H9 (cell line): ENCODE results near the gene RAB27A. TPM values are rescaled to one million over a fixed set of nuclear protein-coding genes. Genes with fewer than 3 reads are reported as not detected.

Source experiments
- DNase-seq: peaks from one replicate; pipeline ENCODE4 v3.0.0-alpha.2; 2017
- H2AFZ ChIP-seq: one replicate; pipeline ENCODE4 v1.6.1; 2013; ENCODE audit warnings: mild to moderate bottlenecking, low read length, control low read depth, moderate library complexity
- H2AK5ac ChIP-seq: 2 replicates; pipeline ENCODE4 v1.6.1; 2013; ENCODE audit warnings: low read length, control low read depth, mixed read lengths; ENCODE audit not compliant: insufficient read length
- H2BK120ac ChIP-seq: one replicate; pipeline ENCODE4 v1.6.1; 2013; ENCODE audit warnings: low read depth, mild to moderate bottlenecking, low read length, control low read depth, inconsistent platforms; ENCODE audit not compliant: poor library complexity, severe bottlenecking
- H2BK12ac ChIP-seq: 2 replicates; pipeline ENCODE4 v1.6.1; 2013; ENCODE audit warnings: low read length, control low read depth, mixed read lengths, low read depth; ENCODE audit not compliant: insufficient read length
- H2BK15ac ChIP-seq: 2 replicates; pipeline ENCODE4 v1.6.1; 2013; ENCODE audit warnings: low read depth, low read length, control low read depth
- H2BK20ac ChIP-seq: one replicate; pipeline ENCODE4 v1.6.1; 2013; ENCODE audit warnings: low read depth, mild to moderate bottlenecking, low read length, control low read depth, inconsistent platforms; ENCODE audit not compliant: poor library complexity, severe bottlenecking
- H2BK5ac ChIP-seq: 2 replicates; pipeline ENCODE4 v1.6.1; 2013; ENCODE audit warnings: low read length, control low read depth, mixed read lengths; ENCODE audit not compliant: insufficient read length
- H3K14ac ChIP-seq: 2 replicates; pipeline ENCODE4 v1.6.1; 2013; ENCODE audit warnings: low read length, control low read depth; ENCODE audit not compliant: insufficient read depth
- H3K18ac ChIP-seq: 2 replicates; pipeline ENCODE4 v1.6.1; 2013; ENCODE audit warnings: low read depth, mild to moderate bottlenecking, mixed read lengths, low read length, control low read depth; ENCODE audit not compliant: insufficient read length
- H3K23ac ChIP-seq: 2 replicates; pipeline ENCODE4 v1.6.1; 2013; ENCODE audit warnings: low read length, control low read depth, mixed read lengths, low read depth; ENCODE audit not compliant: insufficient read length
- H3K23me2 ChIP-seq: 2 replicates; pipeline ENCODE4 v1.6.1; 2013; ENCODE audit warnings: low read depth, mild to moderate bottlenecking, mixed read lengths, low read length, control low read depth; ENCODE audit not compliant: insufficient read length, poor library complexity, severe bottlenecking
- H3K27ac ChIP-seq: 2 replicates; pipeline ENCODE4 v1.5.1; 2013; ENCODE audit warnings: low read length, control low read depth, mixed read lengths, low read depth; ENCODE audit not compliant: insufficient read length
- H3K27me3 ChIP-seq: 2 replicates; pipeline ENCODE4 v1.6.1; 2013; ENCODE audit warnings: low read length, control low read depth, inconsistent platforms; ENCODE audit not compliant: insufficient read depth
- H3K4ac ChIP-seq: 2 replicates; pipeline ENCODE4 v1.6.1; 2013; ENCODE audit warnings: low read depth, mild to moderate bottlenecking, control low read depth, inconsistent platforms, low read length, moderate library complexity
- H3K4me1 ChIP-seq: 2 replicates; pipeline ENCODE4 v1.6.1; 2013; ENCODE audit warnings: low read length, control low read depth, inconsistent platforms; ENCODE audit not compliant: insufficient read depth
- H3K4me2 ChIP-seq: 2 replicates; pipeline ENCODE4 v1.6.1; 2013; ENCODE audit warnings: low read length, control low read depth, mixed read lengths; ENCODE audit not compliant: insufficient read length, insufficient read depth
- H3K56ac ChIP-seq: 2 replicates; pipeline ENCODE4 v1.6.1; 2013; ENCODE audit warnings: low read depth, mild to moderate bottlenecking, mixed read lengths, low read length, control low read depth; ENCODE audit not compliant: insufficient read length
- H3K79me1 ChIP-seq: 2 replicates; pipeline ENCODE4 v1.6.1; 2013; ENCODE audit warnings: low read depth, mild to moderate bottlenecking, moderate library complexity, low read length, control low read depth, inconsistent platforms; ENCODE audit not compliant: insufficient read depth, poor library complexity, severe bottlenecking
- H3K79me2 ChIP-seq: 2 replicates; pipeline ENCODE4 v1.6.1; 2013; ENCODE audit warnings: low read length, control low read depth, inconsistent platforms; ENCODE audit not compliant: insufficient read depth
- H3K9ac ChIP-seq: 2 replicates; pipeline ENCODE4 v1.6.1; 2013; ENCODE audit warnings: low read length, control low read depth, mixed read lengths; ENCODE audit not compliant: insufficient read length; ENCODE audit errors: extremely low read depth
- H3K9me3 ChIP-seq: one replicate; pipeline ENCODE4 v1.6.1; 2013; ENCODE audit warnings: low read depth, low read length, inconsistent platforms; ENCODE audit not compliant: control insufficient read depth
- H3T11ph ChIP-seq: one replicate; pipeline ENCODE4 v1.6.1; 2013; ENCODE audit warnings: mild to moderate bottlenecking, low read length, control low read depth, inconsistent platforms
- H4K20me1 ChIP-seq: one replicate; pipeline ENCODE4 v1.6.1; 2013; ENCODE audit not compliant: control insufficient read depth, insufficient read length, insufficient read depth
- H4K5ac ChIP-seq: 2 replicates; pipeline ENCODE4 v1.6.1; 2013; ENCODE audit warnings: low read depth, mild to moderate bottlenecking, mixed read lengths, low read length, control low read depth; ENCODE audit not compliant: insufficient read length
- H4K8ac ChIP-seq: replicated peaks from 2 replicates; pipeline ENCODE4 v1.6.1; 2013; ENCODE audit warnings: low read length, control low read depth, mixed read lengths, low read depth; ENCODE audit not compliant: insufficient read length
- H4K91ac ChIP-seq: 2 replicates; pipeline ENCODE4 v1.6.1; 2013; ENCODE audit warnings: low read depth, mild to moderate bottlenecking, moderate library complexity, mixed read lengths, low read length, control low read depth; ENCODE audit not compliant: insufficient read length
- H3K27ac Mint-ChIP-seq, 3 experiments: 2 replicates in 2 of 3; 3 replicates in 1 of 3; pipeline ENCODE4 v1.8.0; 2020 to 2021; ENCODE audit warnings: mixed read lengths in 3 of 3, mild to moderate bottlenecking in 1 of 3, moderate library complexity in 1 of 3
- H3K27me3 Mint-ChIP-seq: 2 replicates; pipeline ENCODE4 v1.8.0; 2021; ENCODE audit warnings: low read depth, mild to moderate bottlenecking, moderate library complexity, mixed read lengths
- H3K36me3 Mint-ChIP-seq, 3 experiments: 2 replicates in 2 of 3; 3 replicates in 1 of 3; pipeline ENCODE4 v1.8.0; 2020 to 2021; ENCODE audit warnings: low read depth in 3 of 3, mixed read lengths in 3 of 3; ENCODE audit not compliant: insufficient read depth in 1 of 3
- H3K4me1 Mint-ChIP-seq, 2 experiments: 2 replicates each; pipeline ENCODE4 v1.8.0; 2020; ENCODE audit warnings: mixed read lengths in 2 of 2
- H3K4me3 Mint-ChIP-seq, 2 experiments: 2 replicates in 1 of 2; 3 replicates in 1 of 2; pipeline ENCODE4 v1.8.0; 2020 to 2021; ENCODE audit warnings: mild to moderate bottlenecking in 2 of 2, mixed read lengths in 2 of 2, moderate library complexity in 1 of 2
- H3K9me3 Mint-ChIP-seq, 2 experiments: 2 replicates in 1 of 2; 3 replicates in 1 of 2; pipeline ENCODE4 v1.8.0; 2020; ENCODE audit warnings: mild to moderate bottlenecking in 2 of 2, mixed read lengths in 2 of 2, moderate library complexity in 1 of 2
- CTCF ChIP-seq: fragments of 200-600 bp; sonication (generic); conservative IDR thresholded peaks from 3 replicates; pipeline ENCODE4 v1.8.0; 2021; ENCODE audit warnings: antibody characterized with exemption, mild to moderate bottlenecking
- total RNA-seq: library from RNA; stranded (reverse); gene quantifications from 2 replicates; pipeline ENCODE4 v1.2.1, GENCODE V29; 2021

Gene RAB27A
- total RNA-seq, 1 experiment from 2014 or later = 6.8 TPM

GRCh38 chr15:55247311-55247710 is 42.3 kb downstream of the RAB27A start:
- H3K9ac ChIP-seq = no peak overlapping the region
- H2BK20ac ChIP-seq = no peak overlapping the region
- H4K20me1 ChIP-seq = no peaks in the 10 kb centered on the region
- no peaks in the 10 kb centered on the region for H3K4me1 ChIP-seq
- no peak for TF ChIP-seq CTCF
- H3K79me1 ChIP-seq = no peaks in the 10 kb centered on the region
- H3K4me3 Mint-ChIP-seq = no peak overlapping the region
- H4K5ac ChIP-seq = no peak overlapping the region
- H3K4ac ChIP-seq = no peak overlapping the region
- H3K27ac Mint-ChIP-seq = no peak overlapping the region
- H3K23ac ChIP-seq = no peak overlapping the region
- H4K8ac ChIP-seq = no peak overlapping the region
- H3K4me2 ChIP-seq = no peak overlapping the region
- H3K14ac ChIP-seq = no peak overlapping the region
- H2AK5ac ChIP-seq = no peak overlapping the region
- H3K79me2 ChIP-seq = no peaks in the 10 kb centered on the region
- DNase-seq = no peak
- no peak overlapping the region for H4K91ac ChIP-seq
- H3K36me3 Mint-ChIP-seq = no peaks in the 10 kb centered on the region
- no peak overlapping the region for H3T11ph ChIP-seq
- H3K27me3 ChIP-seq = no peaks in the 10 kb centered on the region
- H3K4me1 Mint-ChIP-seq = peaks cover 6 to 8% of the 10 kb centered on the region in 2 experiments; a peak in 2 of 4 replicates
- H2BK15ac ChIP-seq = no peak overlapping the region
- no peak overlapping the region for H3K27ac ChIP-seq
- no peak overlapping the region for H3K18ac ChIP-seq
- no peak overlapping the region for H2BK5ac ChIP-seq
- H3K56ac ChIP-seq = no peak overlapping the region
- H2BK120ac ChIP-seq = no peak overlapping the region
- H2BK12ac ChIP-seq = no peak overlapping the region
- H3K27me3 Mint-ChIP-seq = no peaks in the 10 kb centered on the region
- H3K9me3 ChIP-seq = no peaks in the 10 kb centered on the region
- H3K9me3 Mint-ChIP-seq = no peaks in the 10 kb centered on the region
- no peak overlapping the region for H2AFZ ChIP-seq
- no peaks in the 10 kb centered on the region for H3K23me2 ChIP-seq
